CD14-positive monocyte (primary cell): ENCODE measurements around the gene MCM3AP. TPM values are rescaled to one million over a fixed set of nuclear protein-coding genes. Genes with fewer than 3 reads are reported as not detected.

Experiments used
- DNase-seq, 3 donors: peaks; one replicate each; pipeline ENCODE4 v3.0.0-alpha.2; 2011 to 2022
- H2AFZ ChIP-seq: 2 replicates; pipeline ENCODE4 v1.6.0; 2012; ENCODE audit warnings: mild to moderate bottlenecking, low read depth, low read length, inconsistent platforms; ENCODE audit not compliant: insufficient read depth, poor library complexity, severe bottlenecking
- H3K27ac ChIP-seq, 2 donors: 1 replicate in 1 of 2; 2 replicates in 1 of 2; pipeline ENCODE4 v1.5.1; 2012 to 2013; ENCODE audit warnings: low read length in 2 of 2, control low read depth in 1 of 2, inconsistent platforms in 1 of 2, low read depth in 1 of 2, mild to moderate bottlenecking in 1 of 2
- H3K27me3 ChIP-seq, 2 donors: one replicate each; pipeline versions ENCODE4 v1.6.0 to v1.6.1; 2011 to 2013; ENCODE audit warnings: low read length in 2 of 2; ENCODE audit not compliant: control insufficient read depth in 2 of 2, insufficient read depth in 2 of 2
- H3K36me3 ChIP-seq, 2 donors: replicated peaks in 1 of 2; 1 replicate in 1 of 2; 2 replicates in 1 of 2; pipeline versions ENCODE4 v1.5.1 to v1.6.1; 2012 to 2013; ENCODE audit warnings: low read length in 2 of 2, control low read depth in 1 of 2, inconsistent platforms in 1 of 2, mild to moderate bottlenecking in 1 of 2; ENCODE audit not compliant: insufficient read depth in 2 of 2, control insufficient read depth in 1 of 2
- H3K4me1 ChIP-seq, 2 donors: 1 replicate in 1 of 2; 2 replicates in 1 of 2; pipeline versions ENCODE4 v1.5.1 to v1.6.1; 2012 to 2013; ENCODE audit warnings: low read length in 2 of 2, control low read depth in 1 of 2, inconsistent platforms in 1 of 2, mild to moderate bottlenecking in 1 of 2, moderate library complexity in 1 of 2; ENCODE audit not compliant: insufficient read depth in 2 of 2, control insufficient read depth in 1 of 2
- H3K4me2 ChIP-seq: replicated peaks from 2 replicates; pipeline ENCODE3; 2012; ENCODE audit warnings: low read length, moderate library complexity, mild to moderate bottlenecking; ENCODE audit not compliant: poor library complexity, severe bottlenecking; ENCODE audit errors: extremely low read depth
- H3K4me3 ChIP-seq, 3 experiments: fragments of 200-600 bp in 1 of 3; sonication (generic) in 1 of 3; replicated peaks in 1 of 3; 1 replicate in 2 of 3; 2 replicates in 1 of 3; pipeline ENCODE4 v1.5.1; 2011 to 2013; ENCODE audit warnings: low read length in 3 of 3, mild to moderate bottlenecking in 3 of 3, control low read depth in 2 of 3, low read depth in 2 of 3, inconsistent platforms in 1 of 3, moderate library complexity in 1 of 3
- H3K79me2 ChIP-seq: 2 replicates; pipeline ENCODE4 v1.6.0; 2012; ENCODE audit warnings: mild to moderate bottlenecking, control low read depth, inconsistent platforms, low read length, moderate library complexity; ENCODE audit not compliant: insufficient read depth
- H3K9ac ChIP-seq: 2 replicates; pipeline ENCODE4 v1.6.0; 2017; ENCODE audit warnings: low read length, mild to moderate bottlenecking; ENCODE audit not compliant: insufficient read depth, poor library complexity, severe bottlenecking
- H3K9me3 ChIP-seq, 2 donors: replicated peaks in 1 of 2; 1 replicate in 1 of 2; 2 replicates in 1 of 2; pipeline versions ENCODE4 v1.5.1 to v1.6.1; 2012 to 2013; ENCODE audit warnings: low read length in 2 of 2, control low read depth in 1 of 2; ENCODE audit not compliant: control insufficient read depth in 1 of 2, insufficient read depth in 1 of 2
- H4K20me1 ChIP-seq: 2 replicates; pipeline ENCODE4 v1.6.0; 2012; ENCODE audit warnings: mild to moderate bottlenecking, low read length, control low read depth, moderate library complexity; ENCODE audit not compliant: insufficient read depth
- H3K27ac Mint-ChIP-seq, 7 donors: one replicate each; pipeline ENCODE4 v1.8.0; 2020; ENCODE audit warnings: mild to moderate bottlenecking in 7 of 7, mixed read lengths in 7 of 7, moderate library complexity in 6 of 7, inconsistent platforms in 2 of 7
- H3K27me3 Mint-ChIP-seq, 3 donors: one replicate each; pipeline ENCODE4 v1.8.0; 2021 to 2022; ENCODE audit warnings: low read depth in 3 of 3, mild to moderate bottlenecking in 3 of 3, mixed read lengths in 3 of 3, moderate library complexity in 3 of 3, inconsistent platforms in 1 of 3
- H3K36me3 Mint-ChIP-seq, 2 donors: one replicate each; pipeline ENCODE4 v1.8.0; 2020; ENCODE audit warnings: mixed read lengths in 2 of 2, inconsistent platforms in 1 of 2, mild to moderate bottlenecking in 1 of 2
- H3K4me1 Mint-ChIP-seq: one replicate; pipeline ENCODE4 v1.8.0; 2020; ENCODE audit warnings: mild to moderate bottlenecking, mixed read lengths
- H3K4me3 Mint-ChIP-seq, 2 donors: one replicate each; pipeline ENCODE4 v1.8.0; 2020; ENCODE audit warnings: mild to moderate bottlenecking in 2 of 2, mixed read lengths in 2 of 2, moderate library complexity in 1 of 2
- H3K9me3 Mint-ChIP-seq, 7 donors: one replicate each; pipeline ENCODE4 v1.8.0; 2020 to 2022; ENCODE audit warnings: mixed read lengths in 7 of 7, mild to moderate bottlenecking in 6 of 7, moderate library complexity in 6 of 7, inconsistent platforms in 2 of 7
- CTCF ChIP-seq: fragments of 200-600 bp; IDR thresholded peaks from one replicate; pipeline ENCODE4 v1.8.0; 2022; ENCODE audit warnings: antibody characterized with exemption, mild to moderate bottlenecking
- WGBS: methylation state at CpG from one replicate; pipeline ENCODE4 v1.1.5; 2013; ENCODE audit warnings: missing lambda C conversion rate; ENCODE audit not compliant: insufficient coverage; 5-methylcytosine and 5-hydroxymethylcytosine counted together
- intact Hi-C, 2 donors: fragments of 100-400 bp; cut with micrococcal nuclease; formaldehyde crosslinking; loops; one replicate each; pipeline versions ENCODE4 v1.15.0 to v1.15.1; 2023
- polyA plus RNA-seq, 3 donors: library from polyadenylated mRNA; depleted of rRNA in 1 of 3; unstranded in 2 of 3; stranded (reverse) in 1 of 3; fragments of 300-500 nt in 2 of 3; fragments of >200 nt in 1 of 3; fragmentation: Illumina TruSeq in 2 of 3; gene quantifications; 1 replicate in 2 of 3; 2 replicates in 1 of 3; pipeline ENCODE4 v1.2.3, GENCODE V29; 2012 to 2021

Gene MCM3AP
- polyA plus RNA-seq, 3 donors, result 30.9 to 62.4 (median 32.7) TPM

DNA sequence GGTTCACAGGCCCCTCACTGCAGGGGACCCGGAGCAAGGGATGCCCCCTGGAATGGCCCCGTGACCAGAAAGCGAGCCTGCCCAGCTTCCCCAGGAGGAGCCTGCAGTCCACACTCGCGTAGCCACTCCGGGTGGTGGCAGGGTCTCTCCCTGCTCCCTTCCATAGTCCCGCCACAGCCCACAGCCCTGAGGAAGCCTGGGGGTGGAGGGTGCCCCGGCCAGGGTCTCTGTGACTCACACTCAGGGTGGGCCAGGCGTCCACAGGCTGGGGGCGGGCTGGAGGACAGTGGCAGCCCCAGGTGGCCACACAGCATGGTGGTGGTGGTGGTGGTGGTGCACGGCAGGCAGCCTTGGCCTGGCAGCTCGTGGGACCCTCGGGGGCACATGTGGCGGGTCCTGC lies 16.3 kb upstream of the MCM3AP start:
- 100% methylated on average over 2 of the region's 14 CpGs for WGBS

GRCh38 chr21:46299167-46299566 lies 13.8 kb upstream of the MCM3AP start:
- intact Hi-C loops, result no loop called here
- DNase-seq, result no peak
- Histone ChIP-seq H2AFZ (no peak overlapping the region), H3K9me3 (no peaks in the 10 kb centered on the region), H3K36me3 (peaks cover 14 to 35% of the 10 kb centered on the region in 2 donors), H3K4me1 (peaks cover 16 to 26% of the 10 kb centered on the region in 2 donors), H3K79me2 (no peaks in the 10 kb centered on the region), H3K9ac (no peak overlapping the region), H3K27ac (no peak overlapping the region), H3K27me3 (peaks cover 0 to 19% of the 10 kb centered on the region in 2 donors), H3K4me2 (no peak overlapping the region), H3K4me3 (no peak overlapping the region), H4K20me1 (no peaks in the 10 kb centered on the region)
- peaks cover 20% of the 10 kb centered on the region for H3K4me1 Mint-ChIP-seq
- WGBS, result 90% methylated on average over 3 of the region's 9 CpGs
- peaks cover 20 to 40% of the 10 kb centered on the region in 2 donors for H3K36me3 Mint-ChIP-seq
- H3K27me3 Mint-ChIP-seq, result peaks cover 5 to 46% (median 18%) of the 10 kb centered on the region in 3 donors
- peaks cover 0 to 17% (median 7%) of the 10 kb centered on the region in 7 donors for H3K9me3 Mint-ChIP-seq
- peak overlapping the region in 1 of 2 donors; percentile 39 for H3K4me3 Mint-ChIP-seq
- H3K27ac Mint-ChIP-seq, result no peak overlapping the region
- no peak for TF ChIP-seq CTCF

More for the DNA sequence above, 16.3 kb upstream of the MCM3AP start:
- Histone ChIP-seq H3K79me2 (no peaks in the 10 kb centered on the region), H3K4me3 (no peak overlapping the region), H3K9ac (no peak overlapping the region), H2AFZ (no peak overlapping the region), H3K4me2 (no peak overlapping the region), H3K4me1 (peaks cover 10 to 11% of the 10 kb centered on the region in 2 donors), H3K27ac (no peak overlapping the region), H4K20me1 (no peaks in the 10 kb centered on the region), H3K27me3 (peaks cover 0 to 15% of the 10 kb centered on the region in 2 donors), H3K36me3 (peaks cover 24 to 52% of the 10 kb centered on the region in 2 donors), H3K9me3 (no peaks in the 10 kb centered on the region)
- intact Hi-C loops, result no loop called here
- Mint-ChIP-seq H3K4me1 (peaks cover 4% of the 10 kb centered on the region), H3K27ac (no peak overlapping the region), H3K9me3 (peaks cover 0 to 11% (median 4%) of the 10 kb centered on the region in 7 donors), H3K27me3 (peaks cover 5 to 27% (median 12%) of the 10 kb centered on the region in 3 donors), H3K36me3 (peaks cover 29 to 66% of the 10 kb centered on the region in 2 donors), H3K4me3 (no peak overlapping the region)
- no peak for DNase-seq
- TF ChIP-seq CTCF, result no peak
